HG03045 (cell line): ENCODE data around the gene KANSL1L.
A peak's percentile ranks its signal among the peaks of the same experiment; 100 is the strongest.
"Not testable (repeated sequence)": the region's sequence is repeated elsewhere in the genome, so short reads cannot be mapped to it uniquely, and the experiment has no call there.

Experiments used
- ATAC-seq: cut with Tn5 transposase; IDR thresholded peaks from one replicate; pipeline ENCODE4 v1.9.1; 2021; ENCODE audit warnings: mild to moderate bottlenecking, moderate library complexity; ENCODE audit not compliant: unreplicated experiment

Gene KANSL1L

DNA sequence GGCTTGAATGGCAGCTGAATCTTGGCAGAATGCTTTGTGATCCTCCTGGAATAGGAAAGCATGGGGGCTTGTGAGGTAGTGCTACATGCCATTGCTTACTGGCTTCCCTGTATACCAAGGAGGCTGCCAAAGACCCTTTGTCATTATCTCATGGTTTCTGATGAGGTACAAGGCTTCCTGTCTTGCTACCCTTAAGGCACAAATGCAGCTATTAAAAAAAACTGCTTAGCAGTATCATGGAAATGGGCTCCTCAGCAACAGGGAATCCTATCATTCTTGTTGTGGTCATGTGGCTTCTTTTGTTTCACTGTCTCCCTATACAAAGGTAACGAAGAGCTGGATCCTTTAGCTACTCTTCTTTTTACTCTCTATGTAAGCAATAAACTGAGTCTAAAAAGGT, 6.6 kb upstream of the KANSL1L start:
- ATAC-seq: no peak

DNA sequence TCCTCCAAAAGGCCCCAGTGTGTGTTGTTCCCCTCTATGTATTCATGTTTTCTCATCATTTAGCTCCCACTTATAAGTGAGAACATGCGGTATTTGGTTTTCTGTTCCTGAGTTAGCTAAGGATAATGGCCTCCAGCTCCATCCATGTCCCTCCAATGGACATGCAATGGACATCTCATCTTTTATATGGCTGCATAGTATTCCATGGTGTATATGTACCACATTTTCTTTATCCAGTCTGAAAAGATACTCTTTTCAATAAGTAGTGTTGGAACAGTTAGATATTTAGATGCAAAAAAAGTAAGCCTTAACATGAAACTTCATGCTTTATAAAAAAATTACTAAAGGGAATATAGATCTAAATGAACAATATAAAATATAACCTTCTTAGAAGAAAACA, 5.9 kb upstream of the KANSL1L start:
- ATAC-seq: not testable (repeated sequence)

DNA sequence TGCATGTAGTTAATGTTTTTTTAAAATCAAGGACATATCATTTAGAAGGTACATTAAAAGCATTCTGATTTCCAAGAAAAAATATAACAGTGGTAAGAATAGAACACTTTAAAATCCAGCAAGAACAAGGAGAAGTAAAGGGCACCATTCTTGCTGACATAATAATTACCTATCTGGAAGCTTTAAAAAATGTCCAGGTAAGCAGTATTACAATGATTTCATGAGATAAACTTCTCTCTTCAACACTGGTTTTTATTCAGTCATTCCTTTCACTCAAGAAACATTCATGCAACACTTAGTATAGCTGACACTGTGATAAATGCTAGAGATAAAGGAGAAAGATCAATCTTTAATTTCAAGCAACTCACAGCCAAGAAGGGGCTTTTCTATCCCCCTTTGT, 2.9 kb upstream of the KANSL1L start:
- no peak for ATAC-seq

DNA sequence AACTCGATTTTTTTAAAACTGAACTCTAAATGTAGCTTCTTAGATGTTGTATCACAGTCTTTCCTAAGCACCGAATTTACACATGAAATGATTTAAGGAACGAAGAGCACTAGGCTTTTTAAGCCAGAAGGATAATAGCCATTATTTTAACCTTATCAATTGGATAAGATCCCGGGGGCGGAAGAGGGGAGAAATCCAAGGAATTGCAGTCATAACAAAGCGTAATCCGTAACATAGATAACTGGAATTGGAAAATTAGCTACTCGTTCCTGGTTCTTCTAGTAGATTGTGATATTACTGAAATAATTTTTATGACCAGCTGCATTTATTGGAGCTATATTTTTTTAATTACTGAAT, 988 bp upstream of the KANSL1L start:
- ATAC-seq: no peak

DNA sequence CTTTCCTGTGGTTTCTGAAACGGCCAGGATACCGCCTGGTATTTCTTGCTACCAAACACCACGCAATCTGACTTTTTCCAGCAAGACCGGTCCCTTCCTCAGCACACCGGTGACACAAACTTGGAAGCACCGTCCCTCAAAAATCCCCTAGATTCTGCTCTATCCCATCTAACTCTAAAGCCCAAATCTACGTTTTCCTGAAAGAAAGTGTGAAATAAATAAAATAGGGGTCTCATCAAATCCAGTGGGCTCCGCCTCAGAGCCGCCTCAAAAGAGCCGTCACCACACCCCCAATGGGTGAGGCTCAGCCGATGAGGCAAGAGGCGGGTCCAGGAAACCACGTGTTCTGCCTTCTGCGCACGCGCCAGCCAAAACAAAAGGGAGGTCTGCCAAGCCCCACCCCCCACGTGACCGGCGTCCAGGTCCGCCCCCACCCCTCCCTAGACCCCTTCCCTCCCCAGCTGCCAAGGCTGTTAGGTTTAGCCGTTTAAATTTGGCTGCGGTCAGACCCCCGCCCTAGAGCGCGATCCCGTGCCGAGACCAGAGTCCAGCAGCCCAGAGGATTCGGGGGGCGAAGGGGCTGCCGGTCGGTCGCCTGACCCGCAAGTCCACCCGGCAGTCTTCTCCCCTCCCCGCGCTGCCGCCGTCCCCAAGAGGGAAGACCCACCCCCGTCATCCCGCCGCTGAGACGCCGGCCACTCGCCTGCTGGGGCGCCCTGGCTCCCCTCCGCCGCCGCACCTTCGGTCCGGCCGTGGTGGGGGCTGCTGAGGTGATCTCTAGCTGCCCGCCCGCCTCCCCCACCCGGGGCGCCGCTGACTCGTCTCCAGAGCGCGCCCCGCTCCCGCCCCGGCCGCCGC, 534 bp downstream of the KANSL1L start:
- ATAC-seq: peak; percentile 77

DNA sequence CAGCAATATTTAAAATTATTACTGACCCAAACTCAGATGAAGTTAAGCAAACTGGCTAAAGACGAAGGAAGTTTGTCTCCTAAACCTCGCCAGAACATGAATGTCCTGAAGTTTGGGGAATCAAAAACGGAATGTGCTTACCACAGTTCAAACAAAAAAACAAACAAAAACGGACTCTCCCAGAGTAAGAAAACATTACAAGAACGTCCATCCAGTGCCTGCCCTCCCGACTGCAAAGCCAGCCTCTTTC, 1.1 kb downstream of the KANSL1L start:
- ATAC-seq: no peak

DNA sequence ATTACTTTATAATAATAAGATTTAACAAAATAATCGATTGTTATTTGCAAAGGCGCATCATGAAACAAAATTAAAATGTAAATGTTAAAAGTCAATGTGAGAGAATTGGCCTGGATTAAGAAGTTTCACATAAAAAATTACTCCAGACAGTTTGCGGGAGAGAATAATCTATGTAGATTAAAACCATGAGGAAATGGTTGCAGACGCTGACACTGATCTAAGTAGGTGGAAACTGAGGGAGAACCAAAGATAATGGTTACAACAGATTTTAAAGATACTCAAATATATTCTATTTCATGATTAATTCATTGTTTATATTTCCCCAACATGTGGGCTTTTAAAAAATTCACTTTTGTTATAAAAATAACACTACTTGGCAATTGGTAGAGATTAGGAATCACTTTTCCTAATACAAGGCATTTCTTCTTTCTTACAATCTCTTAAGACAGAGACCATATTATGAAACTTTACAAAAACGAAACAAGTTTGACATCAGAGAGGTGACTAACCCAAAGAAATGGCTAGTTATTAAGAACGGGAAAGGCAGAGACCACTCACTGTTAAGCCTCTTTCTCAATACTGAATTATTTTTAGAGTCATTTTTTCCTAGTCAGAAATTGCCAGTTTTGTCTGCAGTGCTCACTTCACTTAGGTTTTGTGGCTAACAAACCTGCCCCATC, 1.6 kb downstream of the KANSL1L start:
- ATAC-seq: peak; percentile 22

DNA sequence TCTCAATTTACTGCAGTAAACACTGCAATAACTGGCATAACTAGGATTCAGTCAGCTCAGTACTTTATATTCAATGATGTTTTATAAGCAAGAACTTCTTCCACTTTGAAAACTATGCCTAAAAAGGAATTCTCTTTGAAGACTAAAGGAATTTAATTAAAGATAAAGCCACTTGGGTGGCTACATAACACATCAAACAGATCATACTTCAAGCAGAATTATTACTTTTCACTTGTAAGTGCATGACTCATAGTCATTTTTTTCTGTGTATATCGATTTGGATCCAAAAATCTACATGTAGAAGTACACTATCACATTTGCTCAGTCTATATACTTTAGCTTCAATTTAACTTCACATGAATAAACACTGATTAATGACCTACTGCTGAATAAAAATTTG, 4.0 kb downstream of the KANSL1L start:
- ATAC-seq: no peak

DNA sequence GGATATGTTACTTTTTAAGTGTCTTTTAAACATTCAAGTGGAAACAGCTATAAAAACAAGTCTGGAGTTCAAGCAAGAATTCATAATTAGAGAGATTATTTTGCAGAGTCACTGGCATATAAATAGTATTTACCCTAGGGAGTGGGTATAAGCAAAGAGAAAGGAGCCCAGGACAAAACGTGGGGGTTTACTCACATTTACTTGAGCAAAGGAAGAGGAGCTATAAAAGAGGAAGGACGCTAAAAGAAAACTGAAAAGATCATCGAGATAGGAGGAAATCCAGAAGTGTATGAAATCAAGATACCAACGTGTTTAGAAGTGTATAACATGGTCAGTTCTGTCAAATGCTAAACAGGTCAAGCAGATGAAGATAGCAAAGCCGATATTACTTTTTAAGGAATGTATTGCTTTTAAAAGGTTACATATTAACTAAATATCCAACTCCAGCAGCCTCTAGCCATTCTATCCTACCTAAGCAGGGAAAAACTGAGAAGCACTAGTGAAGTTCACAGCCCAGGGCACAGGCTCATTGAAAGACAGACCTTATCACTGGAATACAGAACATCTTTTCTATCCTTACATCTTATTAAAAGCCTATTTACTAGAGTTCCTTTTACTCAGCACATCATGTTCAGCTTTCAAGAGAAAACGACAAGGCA, 8.6 kb downstream of the KANSL1L start:
- no peak for ATAC-seq

DNA sequence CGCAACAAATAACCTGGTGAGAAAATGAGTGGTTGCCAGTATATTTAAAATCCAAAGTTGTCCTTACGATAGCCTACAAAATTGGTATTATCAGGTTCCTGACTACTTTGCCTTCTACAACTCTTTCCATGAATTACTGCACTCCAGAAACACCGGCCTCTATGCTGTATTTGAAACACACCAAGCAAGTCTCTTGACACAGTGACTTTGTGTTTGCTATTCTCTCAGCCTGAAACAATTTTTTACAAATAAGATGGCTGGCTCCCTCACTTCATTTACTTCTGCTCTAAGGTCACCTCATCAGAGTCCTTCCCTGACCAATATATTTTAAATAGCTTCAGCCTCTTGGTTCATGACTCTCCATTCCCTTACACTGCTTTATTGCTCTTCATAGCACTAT, 12.2 kb downstream of the KANSL1L start:
- ATAC-seq: no peak

DNA sequence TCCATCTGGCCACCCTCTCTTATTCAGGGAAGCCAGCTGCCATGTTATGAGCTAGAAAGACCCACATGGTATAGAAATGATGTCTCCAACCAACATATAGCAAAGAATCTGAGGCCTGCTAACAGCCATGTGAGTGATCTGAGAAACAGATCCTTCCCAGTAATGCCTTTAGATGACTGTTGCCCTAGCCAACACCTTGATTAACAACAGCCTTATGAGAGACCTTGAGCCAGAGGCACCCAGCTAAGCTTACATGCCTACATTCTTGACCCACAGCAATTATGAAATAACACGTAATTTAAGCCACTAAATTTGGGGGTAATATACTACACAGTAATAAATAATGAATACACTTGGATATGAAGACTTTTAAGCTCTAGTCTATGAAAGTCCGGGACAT, 13.0 kb downstream of the KANSL1L start:
- no peak for ATAC-seq

DNA sequence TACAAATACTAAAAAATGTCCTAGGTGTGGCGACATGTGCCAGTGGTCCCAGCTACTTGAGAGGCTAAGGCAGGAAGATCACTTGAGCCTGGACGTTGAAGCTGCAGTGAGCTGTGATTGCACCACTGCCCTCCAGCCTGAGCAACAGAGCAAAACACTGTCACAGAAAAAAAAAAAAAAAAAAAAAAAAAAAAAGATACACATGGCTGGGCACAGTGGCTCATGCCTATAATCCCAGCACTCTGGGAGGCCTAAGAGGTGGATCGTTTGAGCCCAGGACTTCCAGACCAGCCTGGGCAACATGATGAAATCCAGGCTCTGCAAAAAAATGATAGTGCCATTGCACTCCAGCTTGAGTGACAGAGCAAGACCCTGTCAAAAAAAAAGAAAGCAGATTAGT, 13.7 kb downstream of the KANSL1L start:
- no peak for ATAC-seq

DNA sequence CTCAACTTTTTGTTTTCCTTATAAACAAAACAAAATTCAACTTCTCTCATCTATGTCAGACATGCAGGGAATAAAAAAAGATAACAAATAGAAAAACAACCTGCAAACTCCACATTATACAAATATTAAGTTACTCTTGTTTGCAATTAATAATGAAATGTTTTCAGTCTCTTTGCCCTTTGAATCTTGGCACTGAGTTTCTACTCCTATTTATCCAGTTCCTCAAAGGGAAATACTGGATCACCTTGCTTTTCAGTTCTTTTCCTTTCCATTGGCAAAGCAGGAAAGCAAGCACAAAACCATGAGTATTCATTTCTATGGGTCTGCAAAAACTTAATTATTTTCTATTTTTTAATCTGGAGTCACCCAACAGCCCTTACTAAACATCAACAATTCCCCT, 23.6 kb downstream of the KANSL1L start:
- no peak for ATAC-seq

DNA sequence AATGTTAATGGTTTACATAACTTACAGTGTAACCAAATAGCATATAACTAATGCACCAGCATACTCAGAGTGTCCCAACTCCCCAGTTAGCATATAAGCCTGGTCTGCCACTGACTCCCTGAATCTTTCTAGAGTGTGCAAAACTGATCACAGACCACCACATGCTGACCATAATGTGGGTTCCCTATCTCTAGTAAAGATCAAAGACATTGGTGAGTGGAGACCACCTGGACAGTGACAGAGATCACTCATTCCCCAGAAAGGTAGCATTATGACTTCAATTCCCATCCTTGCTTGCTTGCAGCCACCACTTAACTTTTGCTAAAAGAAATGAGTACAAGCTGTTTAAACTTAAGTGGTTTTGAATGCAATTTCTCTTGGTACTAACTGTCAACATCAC, 39.0 kb downstream of the KANSL1L start:
- ATAC-seq: no peak

DNA sequence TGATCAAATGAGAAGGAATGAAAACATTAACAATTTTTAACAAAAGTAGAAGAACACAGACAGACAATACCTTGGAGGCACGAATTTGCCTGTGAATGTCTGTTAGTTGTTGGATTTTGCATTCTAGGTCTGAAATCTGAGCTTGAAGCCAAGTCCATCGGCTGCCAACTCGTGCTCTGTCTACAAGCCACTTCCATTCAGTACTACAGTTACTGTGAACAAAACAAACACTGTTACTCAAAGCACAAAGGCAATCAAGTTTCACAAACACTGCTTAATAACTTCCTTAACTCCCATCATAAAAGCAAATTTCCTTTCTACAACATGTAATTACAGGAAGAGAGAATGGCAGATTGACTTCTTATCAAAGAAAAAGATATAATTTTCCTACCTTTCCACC, 42.2 kb downstream of the KANSL1L start:
- no peak for ATAC-seq

DNA sequence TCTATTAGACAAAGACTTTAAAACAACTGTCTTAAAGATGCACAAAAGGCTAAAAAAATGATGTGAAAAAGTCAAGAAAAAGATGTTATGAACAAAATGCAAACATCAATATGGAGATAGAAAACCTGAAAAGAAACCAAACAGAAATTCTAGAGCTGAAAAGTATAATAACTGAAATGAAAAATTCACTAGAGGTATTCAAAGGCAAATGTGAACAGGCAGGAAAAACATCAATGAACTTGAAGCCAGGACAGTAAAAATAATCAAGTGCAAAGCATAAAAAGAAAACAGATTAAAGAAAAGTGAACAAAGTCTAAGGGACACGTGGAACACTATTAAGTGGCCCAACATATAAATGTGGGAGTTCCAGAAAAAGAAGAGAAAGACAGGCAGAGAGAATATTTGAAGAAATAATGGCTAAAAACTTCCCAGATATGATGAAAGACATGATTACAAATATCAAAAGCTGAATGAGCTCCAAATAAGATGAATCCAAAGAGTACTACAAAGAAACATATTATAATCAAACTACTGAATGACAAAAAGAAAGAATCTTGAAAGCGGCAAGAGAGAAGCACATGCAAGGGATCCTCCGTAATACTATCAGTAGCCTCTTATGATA, 57.5 kb downstream of the KANSL1L start:
- ATAC-seq: no peak

DNA sequence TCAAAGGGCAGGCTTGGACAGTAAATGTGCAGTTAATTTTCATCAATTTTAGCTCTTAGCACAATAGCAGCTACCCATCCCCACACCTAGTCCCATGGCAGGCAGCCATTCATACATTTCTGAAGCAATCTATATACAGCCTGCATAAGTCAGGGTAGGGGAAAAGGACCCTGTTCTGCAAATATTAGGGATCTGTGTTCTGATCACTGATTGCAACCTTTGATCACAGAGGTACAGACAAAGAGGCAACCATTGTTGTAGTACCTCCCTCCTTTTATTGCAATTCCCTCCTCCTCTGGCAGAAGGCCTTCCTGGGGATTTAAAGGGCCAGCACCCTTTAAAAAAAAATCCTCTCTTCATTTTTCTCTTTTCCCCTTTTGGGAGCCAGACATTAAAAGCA, 58.3 kb downstream of the KANSL1L start:
- ATAC-seq: no peak

DNA sequence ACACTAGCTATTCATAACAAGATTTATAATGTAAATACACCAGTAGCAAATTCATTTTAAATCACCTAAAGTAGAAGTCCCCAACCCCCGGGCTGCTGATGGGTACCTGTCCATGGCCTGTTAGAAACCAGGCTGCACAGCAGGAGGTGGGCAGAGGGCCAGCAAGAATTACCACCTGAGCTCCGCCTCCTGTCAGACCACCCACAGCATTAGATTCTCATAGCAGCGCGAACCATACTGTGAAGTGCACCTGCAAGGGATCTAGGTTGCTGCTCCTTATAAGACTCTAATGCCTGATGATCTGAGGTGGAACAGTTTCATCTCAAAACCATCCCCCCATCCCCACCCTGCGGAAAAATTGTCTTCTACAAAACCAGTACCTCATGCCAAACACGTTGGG, 71.3 kb downstream of the KANSL1L start:
- no peak for ATAC-seq

DNA sequence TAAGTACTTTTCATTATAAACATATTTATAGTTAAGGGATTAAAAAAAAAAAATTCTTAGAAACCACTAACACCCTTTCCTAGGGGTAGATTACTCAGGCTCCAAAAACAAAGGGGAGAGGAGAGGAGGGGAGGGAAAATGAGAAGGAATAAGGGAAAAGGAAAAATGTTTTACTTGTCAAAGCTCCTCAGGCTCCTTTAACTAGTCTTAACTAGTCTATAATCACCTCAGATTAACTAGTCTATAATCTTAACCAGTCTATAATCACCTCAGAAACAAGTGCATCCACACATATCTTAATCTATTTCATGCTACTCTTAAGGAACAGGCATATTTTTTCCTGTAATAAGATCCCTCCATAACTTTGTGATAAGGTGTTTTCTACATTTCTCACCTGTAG, 76.4 kb downstream of the KANSL1L start:
- ATAC-seq: no peak

DNA sequence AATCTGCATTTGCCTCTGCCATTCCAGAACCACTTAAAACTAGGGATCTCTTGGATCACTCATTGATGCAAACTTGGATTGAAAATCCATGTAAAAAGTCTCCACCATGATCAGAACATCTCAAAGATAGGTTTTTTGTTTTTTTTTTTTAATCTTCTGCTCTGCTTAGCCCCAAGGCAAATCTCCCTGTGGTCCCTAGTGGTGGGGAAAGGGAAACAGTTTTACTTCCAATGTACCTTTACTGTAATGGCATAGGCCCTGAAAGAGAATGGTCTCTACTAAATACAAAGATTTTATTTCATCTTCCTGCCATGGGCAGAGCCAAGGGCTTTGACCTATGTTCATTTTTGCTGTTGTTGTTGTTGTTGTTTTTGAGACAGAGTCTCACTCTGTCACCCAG, 78.4 kb downstream of the KANSL1L start:
- no peak for ATAC-seq

DNA sequence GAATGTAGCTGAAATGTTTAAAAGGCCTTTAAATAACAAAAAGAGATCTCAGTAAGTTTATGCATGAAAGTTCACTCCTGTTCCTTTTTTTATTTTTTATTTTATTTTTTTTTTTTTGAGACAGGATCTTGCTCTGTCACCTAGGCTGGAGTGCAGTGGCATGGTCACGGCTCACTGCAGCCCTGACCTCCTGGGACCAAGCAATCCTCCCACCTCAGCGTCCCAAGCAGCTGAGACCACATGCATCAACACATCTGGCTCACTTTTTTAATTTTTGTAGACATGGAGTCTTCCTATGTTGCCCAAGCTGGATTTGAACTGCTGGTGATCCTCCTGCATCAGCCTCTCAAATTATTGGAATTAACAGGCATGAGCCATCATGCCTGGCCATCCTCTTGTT, 84.3 kb downstream of the KANSL1L start:
- ATAC-seq: no peak

DNA sequence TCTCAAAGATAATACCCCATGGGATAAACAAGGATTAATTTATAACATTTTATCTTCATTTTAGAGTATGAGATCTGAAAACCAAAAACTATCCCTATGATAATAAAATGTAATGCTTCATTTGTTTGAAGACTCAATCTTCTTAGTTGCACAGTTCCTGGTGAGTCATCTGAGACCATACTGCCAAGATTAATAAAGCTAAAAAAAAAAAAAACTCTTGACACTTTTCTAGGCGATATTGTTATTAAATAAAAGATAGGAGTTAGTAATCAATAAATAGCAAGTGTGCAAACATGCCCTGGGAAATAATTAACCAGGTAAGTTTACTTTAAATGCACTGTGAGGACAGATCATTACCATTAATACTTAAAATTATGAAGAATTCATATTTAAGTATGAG, 84.9 kb downstream of the KANSL1L start:
- no peak for ATAC-seq
